Measurements from ENCODE around the gene WDFY2. TPM values are rescaled to one million over a fixed set of nuclear protein-coding genes. Genes with fewer than 3 reads are reported as not detected.
A peak's percentile ranks its signal among the peaks of the same experiment; 100 is the strongest.
"Not testable (repeated sequence)": the region's sequence is repeated elsewhere in the genome, so short reads cannot be mapped to it uniquely, and the experiment has no call there.

WDFY2 gene
- total RNA-seq, 1 experiment from 2014 or later = 8.2 TPM

- DNase-seq (ENCODE audit: low read depth) = no peak
Measured at GRCh38 chr13:51562011-51562671, 22.1 kb upstream of the WDFY2 start.

DNA sequence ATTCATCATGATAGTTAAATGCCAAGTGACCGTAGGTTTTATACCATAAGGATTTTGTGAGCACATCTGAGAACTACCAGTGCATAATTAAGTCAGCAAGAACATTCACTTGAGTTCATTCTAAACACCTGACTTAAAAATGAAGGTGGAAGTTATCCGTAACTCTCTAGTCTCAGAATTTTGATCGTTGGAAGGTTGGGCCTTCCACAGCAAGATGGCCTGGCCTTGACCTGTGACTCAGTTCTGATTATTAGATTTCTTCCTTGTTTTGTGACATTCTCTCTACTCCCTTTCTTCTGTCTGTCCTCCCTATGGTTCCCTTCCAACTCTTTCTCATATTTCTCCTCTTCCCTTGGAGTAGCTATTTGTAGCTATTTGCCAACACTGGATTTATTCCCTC lies 20.0 kb upstream of the WDFY2 start:
- DNase-seq (ENCODE audit: low read depth) = no peak

DNA sequence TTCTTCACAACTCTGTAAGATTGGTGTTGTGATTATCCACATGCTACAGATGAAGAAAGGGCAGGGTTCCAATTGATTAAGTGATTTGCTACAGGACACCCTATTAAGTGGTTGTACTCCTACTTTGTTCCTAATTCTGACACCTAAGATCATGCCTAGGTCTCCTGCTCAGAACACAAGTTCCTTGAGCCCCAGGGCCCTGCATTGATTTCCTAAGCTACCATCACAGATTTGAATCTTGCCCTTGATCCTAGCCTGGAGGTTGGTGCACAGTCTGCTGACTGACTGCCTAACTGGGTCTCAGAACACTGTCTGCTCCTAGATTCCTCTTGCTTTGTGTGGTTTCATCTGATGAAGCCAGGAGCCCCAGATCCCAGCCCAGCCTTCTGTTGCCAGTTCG lies 19.6 kb upstream of the WDFY2 start:
- no peak for DNase-seq (ENCODE audit: low read depth)

GRCh38 chr13:51569001-51569400 lies 15.3 kb upstream of the WDFY2 start:
- not testable (repeated sequence) for DNase-seq (ENCODE audit: low read depth)

- no peak for DNase-seq (ENCODE audit: low read depth)
Measured at GRCh38 chr13:51576754-51577153, 7.5 kb upstream of the WDFY2 start.

- no peak for DNase-seq (ENCODE audit: low read depth)
Measured at GRCh38 chr13:51577690-51578089, 6.6 kb upstream of the WDFY2 start.

- no peak for DNase-seq (ENCODE audit: low read depth)
Measured at GRCh38 chr13:51579676-51580075, 4.6 kb upstream of the WDFY2 start.

- no peak for DNase-seq (ENCODE audit: low read depth)
Measured at GRCh38 chr13:51581148-51581820, 3.0 kb upstream of the WDFY2 start.

DNA sequence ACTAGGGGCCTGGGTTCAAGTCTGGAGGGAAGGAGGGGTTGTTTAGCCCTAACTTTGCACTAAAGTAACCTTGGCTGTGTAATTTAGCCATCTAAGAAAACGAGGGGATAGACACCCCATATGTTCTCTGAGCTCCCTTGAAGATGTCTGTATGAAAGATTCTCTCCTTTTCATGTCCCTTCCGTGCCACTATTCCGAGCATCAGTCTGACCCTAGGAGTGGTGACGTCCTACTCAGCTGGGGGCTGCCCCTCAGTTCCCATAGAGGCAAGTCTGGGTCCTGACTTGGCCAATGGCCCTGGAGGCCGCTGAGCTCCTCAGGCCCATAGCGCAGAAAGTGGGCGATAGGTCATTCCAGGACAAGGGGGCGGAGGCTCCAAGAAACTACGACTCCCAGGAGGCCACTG lies 790 bp upstream of the WDFY2 start:
- no peak for DNase-seq (ENCODE audit: low read depth)

GRCh38 chr13:51584731-51585672 lies 740 bp downstream of the WDFY2 start:
- DNase-seq (ENCODE audit: low read depth) = peak; percentile 58

GRCh38 chr13:51585696-51586095 lies 1.4 kb downstream of the WDFY2 start:
- DNase-seq (ENCODE audit: low read depth) = peak; percentile 59

DNA sequence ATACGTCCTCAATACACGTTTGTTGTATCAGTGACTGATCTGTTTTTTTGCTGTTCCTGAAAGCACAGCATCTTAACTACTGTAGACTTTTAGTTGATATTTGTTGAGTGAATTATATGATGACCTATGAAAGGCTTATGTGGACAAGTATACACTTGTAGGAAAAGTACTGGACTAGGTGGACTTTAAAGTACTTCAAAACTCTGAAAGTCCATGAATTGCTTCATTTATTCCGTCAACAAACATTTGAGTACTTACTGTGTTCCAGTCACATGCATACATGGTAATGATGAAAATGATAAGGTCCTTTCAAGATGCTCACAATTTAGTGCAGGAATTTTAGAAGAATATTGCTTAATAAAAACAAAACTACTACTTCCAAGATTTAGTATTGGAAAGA lies 3.1 kb downstream of the WDFY2 start:
- DNase-seq (ENCODE audit: low read depth) = no peak

GRCh38 chr13:51588406-51588949 lies 4.2 kb downstream of the WDFY2 start:
- no peak for DNase-seq (ENCODE audit: low read depth)

DNA sequence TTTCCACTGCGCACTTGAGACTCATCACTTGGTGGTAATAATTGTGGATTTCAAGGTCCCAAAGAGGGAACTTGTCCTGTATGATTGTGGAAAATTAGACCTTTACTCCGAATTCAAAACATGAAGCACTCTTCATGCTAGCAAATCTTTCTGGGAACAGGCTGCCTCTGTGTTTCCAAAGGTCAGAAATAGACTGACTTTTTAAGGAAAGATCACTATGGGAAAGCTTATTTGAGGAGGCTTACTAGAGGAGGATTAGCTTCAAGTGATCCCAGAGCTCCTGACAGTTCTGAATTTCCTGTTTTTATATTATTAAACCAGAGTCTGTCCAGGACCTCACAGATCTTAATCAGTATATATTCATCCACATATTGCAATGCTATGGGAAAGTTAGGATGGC lies 5.5 kb downstream of the WDFY2 start:
- DNase-seq (ENCODE audit: low read depth) = no peak

GRCh38 chr13:51590231-51590970 lies 6.1 kb downstream of the WDFY2 start:
- DNase-seq (ENCODE audit: low read depth) = no peak

DNA sequence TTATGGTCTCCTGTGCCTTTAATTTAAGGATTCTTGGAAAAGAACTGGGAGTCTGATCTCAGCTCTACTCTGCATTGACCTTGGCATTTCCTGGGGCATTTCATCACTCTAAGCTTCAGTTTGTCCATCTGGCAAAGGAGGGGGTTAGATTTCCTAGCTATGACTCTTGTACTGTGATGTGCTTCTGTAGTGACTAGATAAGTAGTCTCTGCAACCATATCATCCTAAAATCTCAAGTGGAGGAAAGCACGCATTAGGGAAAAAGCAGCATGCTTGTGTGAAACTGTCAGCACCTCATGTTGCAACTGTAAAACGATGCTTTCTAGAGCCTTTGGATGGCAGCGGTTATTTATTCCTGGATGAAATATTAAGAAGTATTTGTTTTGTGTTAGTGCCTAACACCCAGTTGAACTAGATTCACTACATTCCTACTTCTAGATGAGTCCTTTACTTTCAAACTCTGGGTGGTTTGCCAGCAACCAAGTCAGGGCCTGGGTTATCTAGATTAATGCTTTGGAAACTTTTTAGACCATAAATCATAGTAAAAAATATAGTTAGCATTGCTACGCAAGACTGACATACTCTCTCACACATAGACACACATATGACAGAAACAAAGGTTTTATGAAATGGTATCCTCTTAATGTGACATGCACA lies 6.8 kb downstream of the WDFY2 start:
- peak; percentile 95 for DNase-seq (ENCODE audit: low read depth)

GRCh38 chr13:51591938-51592337 lies 7.7 kb downstream of the WDFY2 start:
- not testable (repeated sequence) for DNase-seq (ENCODE audit: low read depth)

DNA sequence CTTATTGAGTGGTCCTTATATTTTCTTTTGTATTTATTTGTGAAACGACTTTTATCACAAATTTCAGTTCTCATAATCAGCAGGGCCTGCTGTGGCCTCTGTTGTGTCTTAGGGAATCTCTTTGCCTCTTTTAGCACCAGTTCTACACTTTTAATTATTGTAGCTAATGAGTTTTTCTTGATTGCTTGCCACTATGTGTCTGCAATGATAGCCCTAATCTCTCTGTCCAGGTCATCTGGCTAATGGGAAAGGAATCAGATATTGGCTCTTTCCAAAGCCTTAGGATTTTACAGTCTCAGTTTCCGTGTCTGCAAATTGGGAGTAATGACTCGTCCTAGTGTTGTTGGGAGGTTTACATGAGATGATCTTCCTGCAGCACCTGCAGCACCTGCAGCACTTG lies 10.2 kb downstream of the WDFY2 start:
- DNase-seq (ENCODE audit: low read depth) = no peak

- DNase-seq (ENCODE audit: low read depth) = no peak
Measured at GRCh38 chr13:51595416-51595815, 11.2 kb downstream of the WDFY2 start.

DNA sequence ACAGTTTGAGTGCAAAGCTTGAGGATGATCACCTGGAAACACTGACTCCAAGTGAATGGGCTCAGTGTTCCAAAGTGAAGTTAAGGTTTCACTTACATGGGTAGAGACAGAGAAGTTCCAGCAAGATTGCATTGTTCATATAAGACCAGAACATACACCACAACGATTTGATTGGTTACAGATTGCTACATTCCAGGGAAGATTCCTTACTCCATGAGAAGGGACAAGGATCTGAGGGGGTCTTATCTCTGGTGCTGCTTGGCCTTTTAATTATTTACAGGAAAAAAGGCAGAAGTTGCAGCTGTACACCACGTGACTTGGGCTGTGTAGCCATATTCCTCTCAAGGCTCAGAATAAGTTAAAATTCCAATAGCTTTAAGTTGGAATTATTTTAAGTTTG lies 12.3 kb downstream of the WDFY2 start:
- no peak for DNase-seq (ENCODE audit: low read depth)

All from LHCN-M2 (cell line).